Stimulated activated memory B cell treated with anti-CD40 and anti-IgM and Interleukin-4, amounts not matched to agents 10 μg/mL and 1 μg/mL and 100 μg/mL, for 72 hours (primary cell): ENCODE results near the gene GPR161.

ENCODE experiments used
- ATAC-seq: fragments of 150-1000 bp; cut with Tn5 transposase; 2 replicates; pipeline ENCODE4 v1.10.0; 2021
- H3K27ac Mint-ChIP-seq: one replicate; pipeline ENCODE4 v1.8.0; 2022; ENCODE audit warnings: mild to moderate bottlenecking, mixed read lengths
- H3K27me3 Mint-ChIP-seq: one replicate; pipeline ENCODE4 v1.8.0; 2022; ENCODE audit warnings: mixed read lengths
- H3K36me3 Mint-ChIP-seq: one replicate; pipeline ENCODE4 v1.8.0; 2022; ENCODE audit warnings: mixed read lengths
- H3K4me1 Mint-ChIP-seq: one replicate; pipeline ENCODE4 v1.8.0; 2022; ENCODE audit warnings: mixed read lengths
- H3K4me3 Mint-ChIP-seq: one replicate; pipeline ENCODE4 v1.8.0; 2022; ENCODE audit warnings: mild to moderate bottlenecking, moderate library complexity, mixed read lengths
- H3K9me3 Mint-ChIP-seq: one replicate; pipeline ENCODE4 v1.8.0; 2022; ENCODE audit warnings: mixed read lengths

Gene GPR161

DNA sequence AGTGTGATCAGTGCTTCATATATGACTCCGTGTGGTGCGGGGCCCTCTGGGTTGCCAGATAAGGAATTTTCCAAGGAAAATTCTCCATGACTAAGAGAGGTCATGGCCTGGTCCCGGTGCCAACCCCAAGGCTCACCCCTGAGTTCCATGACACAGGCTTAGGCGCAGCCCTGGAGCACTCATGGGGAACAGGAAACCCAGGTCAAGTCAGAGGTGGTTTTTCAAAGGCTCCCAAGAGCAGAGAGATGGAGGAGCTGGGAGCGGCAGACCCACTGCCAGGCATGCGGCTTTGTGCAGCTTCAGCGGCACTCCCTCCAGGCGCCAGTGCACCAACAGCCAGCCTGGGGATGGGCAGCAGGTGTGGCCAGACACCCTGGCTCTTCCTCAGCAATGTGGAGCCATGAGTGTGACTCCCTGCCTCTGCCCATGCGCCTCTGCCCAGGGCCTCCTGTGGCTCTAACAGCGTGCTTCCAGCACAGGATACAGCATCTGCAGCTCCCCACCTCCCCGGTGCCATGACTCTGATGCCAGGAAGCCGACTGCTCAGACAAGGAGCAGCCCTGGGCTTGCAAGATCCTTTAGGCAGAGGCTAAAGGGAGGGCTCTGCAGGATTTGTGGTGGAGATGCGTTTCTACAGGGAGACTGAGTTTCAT lies 47.3 kb downstream of the GPR161 start:
- Mint-ChIP-seq H3K27ac (no peak overlapping the region), H3K4me1 (peaks cover 9% of the 10 kb centered on the region), H3K4me3 (no peak overlapping the region), H3K36me3 (no peaks in the 10 kb centered on the region), H3K9me3 (no peaks in the 10 kb centered on the region), H3K27me3 (peaks cover 23% of the 10 kb centered on the region)
- ATAC-seq: no peak

- Mint-ChIP-seq H3K4me3 (no peak overlapping the region), H3K4me1 (peaks cover 9% of the 10 kb centered on the region), H3K27me3 (peaks cover 23% of the 10 kb centered on the region), H3K9me3 (no peaks in the 10 kb centered on the region), H3K36me3 (no peaks in the 10 kb centered on the region), H3K27ac (no peak overlapping the region)
- ATAC-seq: no peak
Observed at GRCh38 chr1:168088511-168089325, 48.0 kb downstream of the GPR161 start.

DNA sequence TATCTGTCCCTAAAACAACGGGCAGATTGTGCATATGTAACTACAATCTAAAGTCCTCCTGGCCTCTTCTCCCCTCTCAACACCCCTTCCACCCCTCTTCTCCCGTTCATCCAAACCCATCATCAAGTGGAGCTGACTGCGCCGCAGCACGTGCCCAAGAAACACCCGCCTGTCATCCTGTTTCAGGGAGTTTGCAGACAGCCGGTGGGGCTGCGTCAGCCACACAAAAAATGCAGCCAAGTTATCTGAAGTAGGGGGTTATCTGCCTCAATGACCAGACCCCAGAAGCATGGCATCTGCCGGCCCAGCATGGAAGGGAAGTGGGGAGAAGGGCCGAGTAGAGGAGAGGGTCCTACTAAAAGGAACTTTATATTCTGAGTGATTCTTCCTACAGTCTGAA lies 49.0 kb downstream of the GPR161 start:
- no peak overlapping the region for H3K4me3 Mint-ChIP-seq
- peaks cover 9% of the 10 kb centered on the region for H3K4me1 Mint-ChIP-seq
- ATAC-seq: no peak
- H3K27ac Mint-ChIP-seq: no peak overlapping the region
- H3K9me3 Mint-ChIP-seq: no peaks in the 10 kb centered on the region
- H3K27me3 Mint-ChIP-seq: peaks cover 23% of the 10 kb centered on the region
- H3K36me3 Mint-ChIP-seq: no peaks in the 10 kb centered on the region

DNA sequence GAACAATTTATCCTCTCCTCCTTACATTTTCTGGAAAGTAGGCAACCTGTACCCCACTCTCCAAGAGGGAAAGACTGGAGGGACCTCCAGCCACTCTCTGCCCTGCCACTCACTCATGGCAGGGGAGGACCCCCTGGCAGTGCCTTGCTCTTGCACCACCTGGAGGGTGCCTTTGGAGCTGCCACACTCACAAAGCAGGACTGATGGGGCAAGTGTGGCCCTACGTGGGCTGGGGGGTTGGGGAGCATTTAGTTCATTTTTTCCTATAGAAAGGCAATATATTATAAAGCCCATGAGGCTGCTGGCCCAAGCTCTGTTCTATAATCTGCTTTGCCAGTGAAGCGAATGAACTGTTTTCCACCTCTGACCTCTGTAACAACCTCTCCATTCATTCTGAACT lies 50.3 kb downstream of the GPR161 start:
- Mint-ChIP-seq H3K9me3 (no peaks in the 10 kb centered on the region), H3K36me3 (no peaks in the 10 kb centered on the region), H3K27ac (no peak overlapping the region), H3K4me1 (peaks cover 9% of the 10 kb centered on the region), H3K4me3 (no peak overlapping the region), H3K27me3 (peaks cover 22% of the 10 kb centered on the region)
- ATAC-seq: no peak

- Mint-ChIP-seq H3K4me3 (no peak overlapping the region), H3K9me3 (no peaks in the 10 kb centered on the region), H3K36me3 (no peaks in the 10 kb centered on the region), H3K27ac (no peak overlapping the region), H3K4me1 (peaks cover 9% of the 10 kb centered on the region), H3K27me3 (peaks cover 12% of the 10 kb centered on the region)
- no peak for ATAC-seq
Observed at GRCh38 chr1:168085401-168085872, 51.3 kb downstream of the GPR161 start.

DNA sequence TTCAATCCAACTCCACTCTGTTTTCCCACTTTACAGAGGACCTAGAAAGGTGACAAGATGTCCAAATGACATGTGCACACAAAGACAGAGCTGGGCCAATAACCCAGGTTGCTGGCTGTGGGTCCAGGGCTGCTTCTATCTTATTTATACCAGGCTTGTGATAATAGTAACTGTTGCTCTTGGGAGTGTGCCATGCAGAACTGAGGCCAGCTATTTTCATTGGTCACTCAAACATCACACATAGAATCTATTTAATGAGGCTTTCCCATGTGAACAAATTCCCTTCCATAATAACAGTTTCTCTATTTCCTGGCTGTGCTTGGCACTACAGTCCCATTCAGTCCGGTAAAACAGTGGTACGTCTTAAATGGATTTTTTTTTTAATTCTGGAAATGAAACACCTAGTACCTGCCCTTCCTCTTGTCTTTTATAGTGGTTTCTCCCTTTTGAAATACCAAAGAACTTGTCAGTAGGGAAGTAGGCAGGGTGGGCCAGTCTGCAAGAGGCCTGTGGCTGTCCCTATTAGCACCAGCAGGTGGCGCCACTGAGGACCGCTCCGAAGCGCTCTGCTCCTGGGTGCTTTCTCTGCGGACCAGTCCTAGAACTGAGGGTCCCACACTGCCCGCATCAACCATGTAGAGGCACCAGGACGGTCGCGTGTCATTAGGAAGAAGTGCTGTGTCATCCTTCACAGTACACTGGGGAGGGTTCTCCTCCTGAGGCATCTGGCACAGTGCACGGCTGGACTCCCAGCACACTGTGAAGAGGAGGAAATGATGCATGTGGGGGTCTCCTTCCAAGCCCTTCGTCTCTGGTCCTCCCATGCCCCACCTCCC lies 52.1 kb downstream of the GPR161 start:
- H3K27me3 Mint-ChIP-seq: peaks cover 12% of the 10 kb centered on the region
- no peak overlapping the region for H3K27ac Mint-ChIP-seq

GRCh38 chr1:168083456-168084325 lies 53.0 kb downstream of the GPR161 start:
- no peaks in the 10 kb centered on the region for H3K9me3 Mint-ChIP-seq
- no peak overlapping the region for H3K27ac Mint-ChIP-seq
- peaks cover 9% of the 10 kb centered on the region for H3K4me1 Mint-ChIP-seq

More for the DNA sequence above, 52.1 kb downstream of the GPR161 start:
- H3K9me3 Mint-ChIP-seq: no peaks in the 10 kb centered on the region
- peaks cover 9% of the 10 kb centered on the region for H3K4me1 Mint-ChIP-seq
- peak; percentile 46 for ATAC-seq
- H3K4me3 Mint-ChIP-seq: no peak overlapping the region
- no peaks in the 10 kb centered on the region for H3K36me3 Mint-ChIP-seq

DNA sequence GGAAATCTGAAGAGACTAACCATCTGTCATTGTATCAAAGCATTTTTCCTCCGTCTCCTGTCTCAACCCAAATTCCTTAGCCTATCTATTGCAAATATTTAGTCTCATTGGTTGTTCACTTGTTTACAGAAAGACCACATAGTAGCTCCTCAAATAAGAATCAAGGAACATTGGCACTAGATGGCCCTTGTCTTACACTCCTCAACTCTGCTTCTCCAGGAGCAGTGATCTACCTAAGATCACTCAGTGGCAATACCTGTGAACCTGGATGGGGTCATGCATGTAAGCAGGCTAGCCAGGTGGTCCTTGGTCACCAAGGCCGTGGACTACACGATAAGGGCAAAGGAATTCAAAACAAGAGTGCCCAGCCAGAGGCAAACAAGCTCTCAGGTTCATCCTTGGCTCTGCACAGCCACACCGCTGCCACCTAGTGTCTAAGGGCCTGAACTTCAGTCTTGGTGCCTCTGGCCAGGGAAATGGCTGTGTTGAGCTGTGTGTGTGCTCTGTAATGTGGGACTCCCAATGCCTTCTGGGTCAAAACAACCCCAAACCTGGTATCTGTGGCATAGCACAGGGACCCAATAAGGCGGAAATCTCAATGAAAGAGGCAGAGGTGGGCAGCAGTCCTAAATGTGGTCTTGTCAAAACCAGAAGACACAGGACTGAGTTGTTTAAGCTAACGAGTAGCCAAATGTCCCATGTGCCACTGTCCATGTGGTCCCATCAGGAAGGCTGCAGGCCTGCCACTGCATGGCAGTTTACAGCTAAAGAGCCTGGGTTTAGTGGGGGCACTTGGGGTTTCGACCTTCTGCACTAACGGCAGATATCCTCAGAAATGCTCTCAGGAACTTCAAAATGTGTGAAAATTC lies 54.5 kb downstream of the GPR161 start:
- Mint-ChIP-seq H3K4me3 (no peak overlapping the region), H3K4me1 (peaks cover 9% of the 10 kb centered on the region), H3K27me3 (peaks cover 3% of the 10 kb centered on the region), H3K9me3 (no peaks in the 10 kb centered on the region), H3K36me3 (peaks cover 8% of the 10 kb centered on the region), H3K27ac (no peak overlapping the region)
- peak; percentile 78 for ATAC-seq

More at GRCh38 chr1:168083456-168084325, 53.0 kb downstream of the GPR161 start:
- Mint-ChIP-seq H3K27me3 (peaks cover 12% of the 10 kb centered on the region), H3K4me3 (no peak overlapping the region), H3K36me3 (no peaks in the 10 kb centered on the region)
- ATAC-seq: no peak

- Mint-ChIP-seq H3K4me1 (peaks cover 9% of the 10 kb centered on the region), H3K36me3 (peaks cover 13% of the 10 kb centered on the region), H3K27me3 (no peaks in the 10 kb centered on the region), H3K4me3 (no peak overlapping the region), H3K27ac (no peak overlapping the region), H3K9me3 (no peaks in the 10 kb centered on the region)
- no peak for ATAC-seq
Observed at GRCh38 chr1:168081373-168082007, 55.2 kb downstream of the GPR161 start.

- ATAC-seq: no peak
- Mint-ChIP-seq H3K4me1 (peaks cover 3% of the 10 kb centered on the region), H3K9me3 (no peaks in the 10 kb centered on the region), H3K27me3 (no peaks in the 10 kb centered on the region), H3K27ac (no peak overlapping the region), H3K4me3 (no peak overlapping the region), H3K36me3 (peaks cover 29% of the 10 kb centered on the region)
Observed at GRCh38 chr1:168079761-168080160, 57.0 kb downstream of the GPR161 start.

GRCh38 chr1:168069384-168069783 lies 67.3 kb downstream of the GPR161 start:
- ATAC-seq: no peak
- Mint-ChIP-seq H3K27me3 (no peaks in the 10 kb centered on the region), H3K4me3 (no peak overlapping the region), H3K36me3 (peaks cover 63% of the 10 kb centered on the region), H3K4me1 (no peaks in the 10 kb centered on the region), H3K27ac (no peak overlapping the region), H3K9me3 (no peaks in the 10 kb centered on the region)

DNA sequence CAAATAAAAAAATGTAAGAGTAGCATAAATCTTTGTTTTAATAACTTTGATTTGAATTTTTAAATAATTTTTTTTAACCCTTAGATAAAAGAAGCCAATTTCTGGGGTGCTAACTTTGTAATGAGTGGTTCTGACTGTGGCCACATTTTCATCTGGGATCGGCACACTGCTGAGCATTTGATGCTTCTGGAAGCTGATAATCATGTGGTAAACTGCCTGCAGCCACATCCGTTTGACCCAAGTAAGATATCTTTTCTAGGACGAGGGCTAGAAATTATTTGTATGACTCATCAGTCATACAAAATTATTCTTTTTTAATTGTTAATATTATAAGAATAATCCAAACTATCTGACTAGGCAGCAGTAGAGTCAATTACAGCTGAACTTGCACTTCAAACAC lies 71.2 kb downstream of the GPR161 start:
- ATAC-seq: no peak
- H3K27me3 Mint-ChIP-seq: no peaks in the 10 kb centered on the region
- no peaks in the 10 kb centered on the region for H3K9me3 Mint-ChIP-seq
- no peak overlapping the region for H3K27ac Mint-ChIP-seq
- H3K36me3 Mint-ChIP-seq: peaks cover 45% of the 10 kb centered on the region
- H3K4me3 Mint-ChIP-seq: no peak overlapping the region
- H3K4me1 Mint-ChIP-seq: no peaks in the 10 kb centered on the region

GRCh38 chr1:168064216-168064615 lies 72.5 kb downstream of the GPR161 start:
- Mint-ChIP-seq H3K9me3 (no peaks in the 10 kb centered on the region), H3K27me3 (no peaks in the 10 kb centered on the region), H3K4me1 (no peaks in the 10 kb centered on the region), H3K4me3 (no peak overlapping the region), H3K27ac (no peak overlapping the region), H3K36me3 (peaks cover 48% of the 10 kb centered on the region)
- ATAC-seq: no peak
